ENCODE measurements around the gene AGPAT3. TPM values are rescaled to one million over a fixed set of nuclear protein-coding genes. Genes with fewer than 3 reads are reported as not detected.

Gene AGPAT3
- total RNA-seq, 1 experiment from 2014 or later = 13.0 TPM

DNA sequence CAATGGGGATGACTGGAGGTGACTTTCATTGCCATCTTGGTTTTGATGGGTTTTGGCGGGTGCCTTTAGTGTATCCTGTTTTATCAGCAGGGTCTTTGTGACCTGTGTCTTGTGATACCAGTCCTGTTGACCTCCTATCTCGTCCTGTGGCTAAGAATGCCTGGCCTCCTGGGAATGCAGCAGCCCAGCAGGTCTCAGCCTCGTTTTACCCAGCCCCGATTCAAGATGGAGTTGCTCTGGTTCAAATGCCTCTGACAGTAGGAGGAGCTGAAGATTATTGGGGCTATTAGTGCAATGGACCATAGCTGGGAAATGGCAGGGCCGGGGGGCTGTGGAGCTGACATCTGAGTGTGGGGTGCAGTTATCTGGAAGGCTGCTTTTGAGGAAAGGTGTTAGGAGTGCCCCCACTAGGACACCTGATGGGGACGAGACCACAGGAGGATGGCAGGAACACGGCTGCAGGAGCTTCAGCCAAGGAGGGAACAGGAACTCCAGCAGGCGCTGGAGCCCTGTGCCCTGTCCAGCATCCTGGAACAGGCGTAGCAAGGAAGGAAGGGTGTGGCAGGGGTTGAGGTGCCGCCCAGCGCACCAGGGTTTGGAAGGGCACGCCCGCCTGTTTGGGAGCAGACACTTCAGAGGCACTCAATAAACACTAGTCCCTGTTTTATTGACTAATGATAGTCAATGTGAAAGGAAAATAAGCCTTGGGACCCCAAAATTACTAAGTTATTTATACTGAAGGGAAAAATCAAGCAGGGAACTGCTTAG is 15.3 kb upstream of the AGPAT3 start:
- no peak overlapping the region for H3K23ac ChIP-seq (ENCODE audit: insufficient read length, low read depth, low read length)
- no peak overlapping the region for H2BK120ac ChIP-seq (ENCODE audit: low read depth, low read length, poor library complexity, severe bottlenecking)
- Mint-ChIP-seq H3K9me3 (no peaks in the 10 kb centered on the region; a peak in 1 of 5 replicates), H3K27ac (no peak overlapping the region), H3K27me3 (ENCODE audit: low read depth) (peaks cover 12% of the 10 kb centered on the region), H3K36me3 (ENCODE audit: insufficient read depth in 1 of 3, low read depth in 3 of 3) (no peaks in the 10 kb centered on the region), H3K4me3 (no peak overlapping the region; a peak in 1 of 5 replicates), H3K4me1 (peaks cover 2 to 4% of the 10 kb centered on the region in 2 experiments; a peak in 2 of 4 replicates)
- no peak overlapping the region for H3K18ac ChIP-seq (ENCODE audit: insufficient read length, low read depth, low read length)
- no peak overlapping the region for H2AFZ ChIP-seq (ENCODE audit: low read length)
- no peaks in the 10 kb centered on the region for H3K79me1 ChIP-seq (ENCODE audit: insufficient read depth, low read depth, low read length, poor library complexity, severe bottlenecking)
- H3K4me1 ChIP-seq (ENCODE audit: insufficient read depth, low read length) = no peaks in the 10 kb centered on the region
- H3K14ac ChIP-seq (ENCODE audit: insufficient read depth, low read length) = no peak overlapping the region; the same call in 1 of the 2 replicates
- no peak overlapping the region for H3K27ac ChIP-seq (ENCODE audit: insufficient read length, low read depth, low read length)
- no peak overlapping the region for H4K8ac ChIP-seq (replicated peaks; ENCODE audit: insufficient read length, low read depth, low read length)
- no CpG with 5 or more reads among the region's 13 CpGs for WGBS (ENCODE audit: extremely low coverage, insufficient read length, low lambda C conversion rate)
- H3K27me3 ChIP-seq (ENCODE audit: insufficient read depth, low read length) = no peaks in the 10 kb centered on the region
- no peaks in the 10 kb centered on the region for H4K20me1 ChIP-seq (ENCODE audit: control insufficient read depth, insufficient read depth, insufficient read length)
- no peaks in the 10 kb centered on the region for H3K23me2 ChIP-seq (ENCODE audit: insufficient read length, low read depth, low read length, poor library complexity, severe bottlenecking)
- H2AK5ac ChIP-seq (ENCODE audit: insufficient read length, low read length) = no peak overlapping the region
- H2BK20ac ChIP-seq (ENCODE audit: low read depth, low read length, poor library complexity, severe bottlenecking) = no peak overlapping the region
- H2BK15ac ChIP-seq (ENCODE audit: low read depth, low read length) = no peak overlapping the region
- H4K5ac ChIP-seq (ENCODE audit: insufficient read length, low read depth, low read length) = no peak overlapping the region
- H3T11ph ChIP-seq (ENCODE audit: low read length) = no peak overlapping the region
- TF ChIP-seq, protein P1, sequence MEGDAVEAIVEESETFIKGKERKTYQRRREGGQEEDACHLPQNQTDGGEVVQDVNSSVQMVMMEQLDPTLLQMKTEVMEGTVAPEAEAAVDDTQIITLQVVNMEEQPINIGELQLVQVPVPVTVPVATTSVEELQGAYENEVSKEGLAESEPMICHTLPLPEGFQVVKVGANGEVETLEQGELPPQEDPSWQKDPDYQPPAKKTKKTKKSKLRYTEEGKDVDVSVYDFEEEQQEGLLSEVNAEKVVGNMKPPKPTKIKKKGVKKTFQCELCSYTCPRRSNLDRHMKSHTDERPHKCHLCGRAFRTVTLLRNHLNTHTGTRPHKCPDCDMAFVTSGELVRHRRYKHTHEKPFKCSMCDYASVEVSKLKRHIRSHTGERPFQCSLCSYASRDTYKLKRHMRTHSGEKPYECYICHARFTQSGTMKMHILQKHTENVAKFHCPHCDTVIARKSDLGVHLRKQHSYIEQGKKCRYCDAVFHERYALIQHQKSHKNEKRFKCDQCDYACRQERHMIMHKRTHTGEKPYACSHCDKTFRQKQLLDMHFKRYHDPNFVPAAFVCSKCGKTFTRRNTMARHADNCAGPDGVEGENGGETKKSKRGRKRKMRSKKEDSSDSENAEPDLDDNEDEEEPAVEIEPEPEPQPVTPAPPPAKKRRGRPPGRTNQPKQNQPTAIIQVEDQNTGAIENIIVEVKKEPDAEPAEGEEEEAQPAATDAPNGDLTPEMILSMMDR (conservative IDR thresholded peaks at IDR 0.05) = no peak
- no peak overlapping the region for H2BK12ac ChIP-seq (ENCODE audit: insufficient read length, low read depth, low read length)
- no peak overlapping the region for H3K9ac ChIP-seq (ENCODE audit: extremely low read depth, insufficient read length, low read length)
- H4K91ac ChIP-seq (ENCODE audit: insufficient read length, low read depth, low read length) = no peak overlapping the region
- H3K56ac ChIP-seq (ENCODE audit: insufficient read length, low read depth, low read length) = no peak overlapping the region
- H3K4me2 ChIP-seq (ENCODE audit: insufficient read depth, insufficient read length, low read length) = no peak overlapping the region
- no peaks in the 10 kb centered on the region for H3K79me2 ChIP-seq (ENCODE audit: insufficient read depth, low read length)
- no peaks in the 10 kb centered on the region for H3K9me3 ChIP-seq (ENCODE audit: control insufficient read depth, low read depth, low read length)
- H2BK5ac ChIP-seq (ENCODE audit: insufficient read length, low read length) = no peak overlapping the region
- no peak overlapping the region for H3K4ac ChIP-seq (ENCODE audit: low read depth, low read length)
- no peak for DNase-seq
